Stimulated activated naive CD8-positive, alpha-beta T cell treated with anti-CD3 and anti-CD28 coated beads, Interleukin-15, Interleukin-2, amounts not matched to agents 100 U/mL and 50 U/mL, for 24 hours (primary cell): Measurements from ENCODE around the gene ATIC.

Experiments used
- ATAC-seq: fragments of 150-1000 bp; cut with Tn5 transposase; one replicate; pipeline ENCODE4 v1.10.0; 2021
- DNase-seq: peaks from one replicate; pipeline ENCODE4 v3.0.0; 2021

ATIC gene

GRCh38 chr2:215399067-215399716 is 87.3 kb downstream of the ATIC start:
- ATAC-seq (no peak), DNase-seq (no peak)
